Esophagus muscularis mucosa (tissue), 4 donors: ENCODE results near the gene CAPN8. TPM values are rescaled to one million over a fixed set of nuclear protein-coding genes. Genes with fewer than 3 reads are reported as not detected.

Source experiments
- DNase-seq: peaks from one replicate; pipeline ENCODE4 v3.0.0-alpha.2; 2017; ENCODE audit errors: extremely low spot score
- H3K27ac ChIP-seq, 4 donors: fragments of 200-600 bp; sonication (generic); replicated peaks in 1 of 4; 1 replicate in 3 of 4; 2 replicates in 1 of 4; pipeline ENCODE4 v1.5.1; 2016 to 2019; ENCODE audit warnings: mild to moderate bottlenecking in 1 of 4
- H3K27me3 ChIP-seq, 4 donors: fragments of 200-600 bp; sonication (generic); one replicate each; pipeline versions ENCODE4 v1.5.1 to v1.6.0; 2016 to 2019
- H3K36me3 ChIP-seq, 4 donors: fragments of 200-600 bp; sonication (generic); one replicate each; pipeline ENCODE4 v1.5.1; 2016 to 2019
- H3K4me1 ChIP-seq, 4 donors: fragments of 200-600 bp; sonication (generic); one replicate each; pipeline ENCODE4 v1.5.1; 2016 to 2019
- H3K4me3 ChIP-seq, 4 donors: fragments of 200-600 bp; sonication (generic); 1 replicate in 2 of 4; 2 replicates in 2 of 4; pipeline ENCODE4 v1.5.1; 2016 to 2019; ENCODE audit warnings: mild to moderate bottlenecking in 4 of 4, moderate library complexity in 1 of 4
- H3K9me3 ChIP-seq, 4 donors: fragments of 200-600 bp; sonication (generic); 1 replicate in 3 of 4; 2 replicates in 1 of 4; pipeline ENCODE4 v1.5.1; 2016 to 2019
- CTCF ChIP-seq, 3 experiments: fragments of 200-600 bp in 2 of 3; fragments of 450-650 bp in 1 of 3; sonication (generic) in 2 of 3; IDR thresholded peaks; one replicate each; pipeline ENCODE4 v1.5.1; 2017 to 2019; ENCODE audit warnings: antibody characterized with exemption in 3 of 3, mild to moderate bottlenecking in 2 of 3, moderate library complexity in 1 of 3
- EP300 ChIP-seq: sonication (generic); formaldehyde crosslinking; IDR thresholded peaks from one replicate; pipeline ENCODE4 v1.6.1; 2017; ENCODE audit warnings: antibody characterized with exemption
- POLR2A ChIP-seq: fragments of 450-650 bp; IDR thresholded peaks from one replicate; pipeline ENCODE4 v1.6.1; 2017; ENCODE audit warnings: antibody characterized with exemption, moderate library complexity, mild to moderate bottlenecking, low read depth
- POLR2AphosphoS5 ChIP-seq, 2 donors: sonication (generic); formaldehyde crosslinking; IDR thresholded peaks; one replicate each; pipeline ENCODE4 v1.6.1; 2017; ENCODE audit warnings: antibody characterized with exemption in 2 of 2
- WGBS: methylation state at CpG from one replicate; pipeline ENCODE4 v1.1.5; 2018; 5-methylcytosine and 5-hydroxymethylcytosine counted together
- intact Hi-C: fragments of 100-400 bp; cut with DNase I; formaldehyde crosslinking; loops from one replicate; pipeline ENCODE4 v1.15.1; 2023
- total RNA-seq, 4 donors: library from RNA; depleted of rRNA; stranded (reverse); fragments of >200 nt; gene quantifications; one replicate each; pipeline versions ENCODE4 v1.1.0 to v1.2.1, GENCODE V29; 2016

CAPN8 gene
- total RNA-seq, 4 donors from 2014 or later, result 1.0 TPM; not detected in 3

DNA sequence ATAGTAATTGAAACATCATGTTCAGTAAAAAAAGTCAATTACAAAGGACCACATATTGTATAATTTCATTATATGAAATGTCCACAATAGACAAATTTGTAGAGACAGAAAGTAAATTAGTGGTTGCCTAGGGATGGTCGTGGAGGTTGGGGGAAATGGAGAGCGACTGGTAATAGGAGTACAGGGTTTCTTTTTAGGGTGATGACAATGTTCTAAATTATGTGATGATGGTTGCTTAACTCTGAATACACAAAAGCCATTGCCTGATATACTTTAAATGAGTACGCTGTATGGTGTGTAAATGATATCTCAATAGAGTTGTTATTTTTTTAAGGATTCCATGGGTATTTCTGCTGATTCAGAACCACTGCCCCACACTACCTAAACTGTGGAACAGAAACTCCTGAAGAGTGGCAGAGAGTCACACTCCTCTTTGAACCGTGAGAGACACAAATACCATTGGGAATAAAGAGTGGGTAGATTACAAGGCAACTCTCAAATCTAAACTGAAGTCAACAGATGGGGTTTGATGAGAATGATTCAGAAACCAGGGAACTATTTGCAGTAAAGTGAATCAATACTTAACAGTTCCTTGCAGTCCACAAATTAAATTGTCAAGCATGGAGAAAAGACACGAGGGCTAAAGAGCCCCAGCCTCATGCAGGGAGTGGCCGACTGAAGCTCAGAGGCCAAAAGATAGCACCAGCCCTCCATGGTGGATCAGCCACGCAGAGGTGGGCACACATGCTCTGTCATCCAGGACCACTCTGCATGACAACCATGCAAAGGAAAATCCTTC, 118.0 kb downstream of the CAPN8 start:
- no peak for DNase-seq
- 85% methylated on average over 7 of the region's 7 CpGs for WGBS
- Histone ChIP-seq H3K4me1 (peaks cover 0 to 5% (median 0%) of the 10 kb centered on the region in 4 donors), H3K27me3 (no peaks in the 10 kb centered on the region), H3K4me3 (no peak overlapping the region), H3K36me3 (no peaks in the 10 kb centered on the region), H3K9me3 (peaks cover 0 to 9% (median 4%) of the 10 kb centered on the region in 4 donors), H3K27ac (no peak overlapping the region)
- intact Hi-C loops, result no loop called here
- no peak for TF ChIP-seq POLR2A
- TF ChIP-seq CTCF (IDR thresholded peaks at IDR 0.05), result no peak
- no peak for TF ChIP-seq POLR2AphosphoS5 (IDR thresholded peaks at IDR 0.05)
- TF ChIP-seq EP300, result no peak

DNA sequence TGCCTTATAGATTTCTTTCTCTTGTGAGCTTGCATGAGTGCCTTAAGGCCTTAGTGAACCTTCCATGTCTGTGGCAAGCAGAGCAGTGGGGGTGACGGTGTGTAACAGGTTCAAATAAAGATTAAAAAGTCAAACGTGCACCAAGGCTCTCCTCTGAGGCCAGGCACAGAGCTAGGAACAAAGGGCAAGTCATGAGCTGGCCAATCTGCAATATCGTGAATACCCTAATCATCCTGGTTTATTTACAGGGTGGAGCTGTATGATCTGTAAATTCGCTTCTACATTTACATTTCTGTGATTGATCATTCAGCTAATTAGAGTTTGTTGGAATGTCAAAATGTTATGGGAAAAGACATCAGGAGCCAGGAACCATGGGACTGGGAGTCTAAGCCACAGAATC, 120.2 kb downstream of the CAPN8 start:
- intact Hi-C loops, result no loop called here
- H3K27me3 ChIP-seq, result peaks cover 0 to 5% (median 0%) of the 10 kb centered on the region in 4 donors
- H3K36me3 ChIP-seq, result no peaks in the 10 kb centered on the region
- no peak for DNase-seq
- H3K4me3 ChIP-seq, result no peak overlapping the region
- no peak overlapping the region for H3K27ac ChIP-seq
- 86% methylated on average over 4 of the region's 4 CpGs for WGBS
- peaks cover 0 to 5% (median 0%) of the 10 kb centered on the region in 4 donors for H3K4me1 ChIP-seq
- H3K9me3 ChIP-seq, result peaks cover 0 to 9% (median 4%) of the 10 kb centered on the region in 4 donors
- TF ChIP-seq EP300 (no peak), POLR2A (no peak), CTCF (IDR thresholded peaks at IDR 0.05) (no peak), POLR2AphosphoS5 (IDR thresholded peaks at IDR 0.05) (no peak)

- Histone ChIP-seq H3K9me3 (peaks cover 0 to 9% (median 3%) of the 10 kb centered on the region in 4 donors), H3K27ac (no peak overlapping the region), H3K4me3 (no peak overlapping the region), H3K27me3 (peaks cover 0 to 22% (median 0%) of the 10 kb centered on the region in 4 donors), H3K36me3 (no peaks in the 10 kb centered on the region), H3K4me1 (peaks cover 0 to 5% (median 0%) of the 10 kb centered on the region in 4 donors)
- DNase-seq, result no peak
- 94% methylated on average over 3 of the region's 4 CpGs for WGBS
- intact Hi-C loops, result no loop called here
- no peak for TF ChIP-seq CTCF (IDR thresholded peaks at IDR 0.05)
- TF ChIP-seq POLR2A, result no peak
- no peak for TF ChIP-seq EP300
- no peak for TF ChIP-seq POLR2AphosphoS5 (IDR thresholded peaks at IDR 0.05)
Observed at GRCh38 chr1:223543560-223543959, 121.9 kb downstream of the CAPN8 start.

DNA sequence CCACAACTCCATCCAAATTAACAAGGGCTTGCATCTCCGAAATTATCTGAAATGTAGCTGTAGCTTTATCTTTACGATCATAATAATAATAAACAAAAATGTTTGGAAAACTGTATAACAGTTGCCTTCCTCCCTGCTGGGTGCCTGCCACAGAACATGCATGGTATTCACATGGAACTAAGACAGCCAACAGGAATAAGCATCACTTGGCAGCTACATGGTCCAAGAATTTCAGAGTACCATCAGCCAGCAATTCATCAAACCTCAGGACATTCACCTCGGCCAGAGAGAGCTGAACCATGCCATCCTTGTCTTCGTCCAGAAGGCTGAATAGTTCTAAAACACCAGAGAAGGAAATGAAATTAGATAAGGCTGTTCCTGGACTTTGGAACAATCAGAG, 122.7 kb downstream of the CAPN8 start:
- no peak for TF ChIP-seq CTCF (IDR thresholded peaks at IDR 0.05)
- TF ChIP-seq POLR2A, result no peak
- no peak for TF ChIP-seq EP300
- TF ChIP-seq POLR2AphosphoS5 (IDR thresholded peaks at IDR 0.05), result no peak
- H3K27ac ChIP-seq, result no peak overlapping the region
- H3K9me3 ChIP-seq, result peaks cover 0 to 4% (median 0%) of the 10 kb centered on the region in 4 donors
- intact Hi-C loops, result no loop called here
- DNase-seq, result no peak
- no peak overlapping the region for H3K4me3 ChIP-seq
- peaks cover 0 to 5% (median 0%) of the 10 kb centered on the region in 4 donors for H3K4me1 ChIP-seq
- WGBS, result 56% methylated on average over 4 of the region's 4 CpGs
- H3K36me3 ChIP-seq, result no peaks in the 10 kb centered on the region
- peaks cover 0 to 22% (median 0%) of the 10 kb centered on the region in 4 donors for H3K27me3 ChIP-seq
